Upper lobe of right lung (tissue), 1 donor: ENCODE results near the gene BAIAP2L2. TPM values are rescaled to one million over a fixed set of nuclear protein-coding genes. Genes with fewer than 3 reads are reported as not detected.
"Not testable (repeated sequence)": the region's sequence is repeated elsewhere in the genome, so short reads cannot be mapped to it uniquely, and the experiment has no call there.

Experiments used
- ATAC-seq: fragments of 200-7000 bp; cut with Tn5 transposase; one replicate; pipeline ENCODE4 v1.9.1; 2020; ENCODE audit warnings: mild to moderate bottlenecking, moderate library complexity
- DNase-seq: peaks from one replicate; pipeline ENCODE4 v3.0.0-alpha.2; 2020
- H3K27ac ChIP-seq: fragments of 200-600 bp; one replicate; pipeline ENCODE4 v1.8.0; 2022
- H3K27me3 ChIP-seq: fragments of 200-600 bp; one replicate; pipeline ENCODE4 v1.8.0; 2022; ENCODE audit warnings: mild to moderate bottlenecking
- H3K36me3 ChIP-seq: fragments of 200-600 bp; one replicate; pipeline ENCODE4 v1.8.0; 2022
- H3K4me1 ChIP-seq: fragments of 200-600 bp; one replicate; pipeline ENCODE4 v1.8.0; 2022
- H3K4me3 ChIP-seq: fragments of 200-600 bp; one replicate; pipeline ENCODE4 v1.8.0; 2022; ENCODE audit warnings: mild to moderate bottlenecking
- H3K9me3 ChIP-seq: fragments of 200-600 bp; one replicate; pipeline ENCODE4 v1.8.0; 2022
- CTCF ChIP-seq: fragments of 200-600 bp; IDR thresholded peaks from one replicate; pipeline ENCODE4 v1.8.0; 2022; ENCODE audit warnings: antibody characterized with exemption
- intact Hi-C: fragments of 100-400 bp; cut with DNase I; formaldehyde crosslinking; loops from one replicate; pipeline ENCODE4 v1.11.0; 2022
- total RNA-seq: library from RNA; stranded (reverse); fragmentation: NEBNext Ultra II Directional; extraction: Animal tissue kit (Norgen Biotek cat#: 25700); gene quantifications from one replicate; pipeline ENCODE4 v1.2.1, GENCODE V29; 2021
- donor health status: DM: no; HTN: yes; CAD: no; lungs with severe emphysema.

Gene BAIAP2L2
- total RNA-seq, 1 donor from 2014 or later: 0.29 TPM

GRCh38 chr22:38148245-38148644 is 37.8 kb upstream of the BAIAP2L2 start:
- DNase-seq (peak; percentile 23), ATAC-seq (no peak)
- Histone ChIP-seq H3K27ac (no peak overlapping the region), H3K4me3 (no peak overlapping the region), H3K27me3 (no peaks in the 10 kb centered on the region), H3K36me3 (no peaks in the 10 kb centered on the region), H3K4me1 (peaks cover 6% of the 10 kb centered on the region), H3K9me3 (no peaks in the 10 kb centered on the region)
- intact Hi-C loops: no loop called here
- no peak for TF ChIP-seq CTCF

- ATAC-seq, H3K4me3 ChIP-seq, intact Hi-C loops, H3K27me3 ChIP-seq, H3K4me1 ChIP-seq, H3K27ac ChIP-seq, H3K9me3 ChIP-seq, H3K36me3 ChIP-seq: not testable (repeated sequence)
- peak; percentile 12 for DNase-seq
These were observed 35.7 kb upstream of the BAIAP2L2 start for GRCh38 chr22:38146166-38146565.

GRCh38 chr22:38144025-38144405 is 33.5 kb upstream of the BAIAP2L2 start:
- no peaks in the 10 kb centered on the region for H3K9me3 ChIP-seq
- H3K4me1 ChIP-seq: peaks cover 6% of the 10 kb centered on the region
- DNase-seq (peak; percentile 41), ATAC-seq (no peak)
- TF ChIP-seq CTCF: no peak
- H3K4me3 ChIP-seq: no peak overlapping the region
- intact Hi-C loops: no loop called here
- H3K36me3 ChIP-seq: no peaks in the 10 kb centered on the region
- H3K27me3 ChIP-seq: no peaks in the 10 kb centered on the region
- no peak overlapping the region for H3K27ac ChIP-seq

- TF ChIP-seq CTCF: no peak
- ATAC-seq (no peak), DNase-seq (peak; percentile 37)
- intact Hi-C loops: no loop called here
- Histone ChIP-seq H3K9me3 (no peaks in the 10 kb centered on the region), H3K4me1 (no peaks in the 10 kb centered on the region), H3K36me3 (no peaks in the 10 kb centered on the region), H3K27ac (no peak overlapping the region), H3K4me3 (no peak overlapping the region), H3K27me3 (no peaks in the 10 kb centered on the region)
These were observed 32.1 kb upstream of the BAIAP2L2 start for GRCh38 chr22:38142606-38143005.

GRCh38 chr22:38141217-38141973 is 30.9 kb upstream of the BAIAP2L2 start:
- DNase-seq: peak; percentile 31

More at GRCh38 chr22:38141217-38141973, 30.9 kb upstream of the BAIAP2L2 start:
- Histone ChIP-seq H3K36me3 (no peaks in the 10 kb centered on the region), H3K27me3 (no peaks in the 10 kb centered on the region), H3K4me1 (no peaks in the 10 kb centered on the region), H3K9me3 (no peaks in the 10 kb centered on the region), H3K27ac (no peak overlapping the region), H3K4me3 (no peak overlapping the region)
- no peak for ATAC-seq
- intact Hi-C loops: no loop called here
- TF ChIP-seq CTCF: no peak
